Effector memory CD8-positive, alpha-beta T cell (primary cell): Measurements from ENCODE around the gene EGLN1.
"Not testable (repeated sequence)": the region's sequence is repeated elsewhere in the genome, so short reads cannot be mapped to it uniquely, and the experiment has no call there.

ENCODE experiments used
- ATAC-seq: fragments of 150-1000 bp; cut with Tn5 transposase; replicated peaks from 2 replicates; pipeline ENCODE4 v1.10.0; 2021; ENCODE audit warnings: mild to moderate bottlenecking, moderate library complexity
- DNase-seq, 3 experiments: peaks; one replicate each; pipeline ENCODE4 v3.0.0; 2021
- H3K27ac Mint-ChIP-seq, 2 donors: one replicate each; pipeline ENCODE4 v1.8.0; 2022; ENCODE audit warnings: mild to moderate bottlenecking in 2 of 2, mixed read lengths in 2 of 2, moderate library complexity in 2 of 2
- H3K27me3 Mint-ChIP-seq, 2 donors: one replicate each; pipeline ENCODE4 v1.8.0; 2022; ENCODE audit warnings: mixed read lengths in 2 of 2
- H3K36me3 Mint-ChIP-seq: one replicate; pipeline ENCODE4 v1.8.0; 2022; ENCODE audit warnings: mild to moderate bottlenecking, moderate library complexity, mixed read lengths; ENCODE audit not compliant: insufficient read depth
- H3K4me1 Mint-ChIP-seq, 2 donors: one replicate each; pipeline ENCODE4 v1.8.0; 2022; ENCODE audit warnings: low read depth in 2 of 2, mixed read lengths in 2 of 2
- H3K4me3 Mint-ChIP-seq, 2 donors: one replicate each; pipeline ENCODE4 v1.8.0; 2022; ENCODE audit warnings: mild to moderate bottlenecking in 2 of 2, mixed read lengths in 2 of 2, moderate library complexity in 2 of 2
- H3K9me3 Mint-ChIP-seq, 2 donors: one replicate each; pipeline ENCODE4 v1.8.0; 2022; ENCODE audit warnings: mixed read lengths in 2 of 2
- total RNA-seq, 9 experiments: gene quantifications; one replicate each; lab custom pipeline; 2026; lab: John Stamatoyannopoulos, UW

Gene EGLN1
- 5.7 to 15.2 (median 6.4) reads per million in 9 experiments for total RNA-seq

GRCh38 chr1:231421971-231422797, at the start of gene EGLN1:
Gene EGLN1 (minus strand): TSS chr1:231422287. CDS start chr1:231421888, 399 bp downstream.
- H3K36me3 Mint-ChIP-seq: no peaks in the 10 kb centered on the region
- DNase-seq (peak; percentile 68 to 74 (median 72)), ATAC-seq (peak; percentile 83)
- H3K4me3 Mint-ChIP-seq: peak within 1 kb of the TSS; percentile 81 to 84
- no peaks in the 10 kb centered on the region for H3K27me3 Mint-ChIP-seq
- peak within 1 kb of the TSS; percentile 47 to 66 for H3K27ac Mint-ChIP-seq
- H3K4me1 Mint-ChIP-seq: peaks cover 32 to 46% of the 10 kb centered on the region in 2 donors
- no peaks in the 10 kb centered on the region for H3K9me3 Mint-ChIP-seq

- H3K27me3 Mint-ChIP-seq: peaks cover 22 to 34% of the 10 kb centered on the region in 2 donors
- not testable (repeated sequence) for DNase-seq, H3K36me3 Mint-ChIP-seq, H3K27ac Mint-ChIP-seq, H3K9me3 Mint-ChIP-seq, H3K4me3 Mint-ChIP-seq, H3K4me1 Mint-ChIP-seq, ATAC-seq
Measured at GRCh38 chr1:231471500-231471899, 49.4 kb upstream of the EGLN1 start.

- ATAC-seq, H3K36me3 Mint-ChIP-seq, H3K4me3 Mint-ChIP-seq, H3K4me1 Mint-ChIP-seq, DNase-seq, H3K9me3 Mint-ChIP-seq, H3K27ac Mint-ChIP-seq: not testable (repeated sequence)
- H3K27me3 Mint-ChIP-seq: peaks cover 19 to 34% of the 10 kb centered on the region in 2 donors
Measured at GRCh38 chr1:231471027-231471426, 48.9 kb upstream of the EGLN1 start.

GRCh38 chr1:231467986-231468385, 45.9 kb upstream of the EGLN1 start:
- H3K36me3 Mint-ChIP-seq: no peaks in the 10 kb centered on the region
- no peak overlapping the region for H3K27ac Mint-ChIP-seq
- peaks cover 33 to 52% of the 10 kb centered on the region in 2 donors for H3K27me3 Mint-ChIP-seq
- no peaks in the 10 kb centered on the region for H3K4me1 Mint-ChIP-seq
- ATAC-seq (no peak), DNase-seq (no peak)
- no peak overlapping the region for H3K4me3 Mint-ChIP-seq
- H3K9me3 Mint-ChIP-seq: peaks cover 0 to 3% of the 10 kb centered on the region in 2 donors

- DNase-seq (no peak), ATAC-seq (no peak)
- Mint-ChIP-seq H3K36me3 (no peaks in the 10 kb centered on the region), H3K27me3 (peaks cover 50 to 70% of the 10 kb centered on the region in 2 donors), H3K27ac (no peak overlapping the region), H3K4me1 (peaks cover 4 to 12% of the 10 kb centered on the region in 2 donors), H3K4me3 (no peak overlapping the region), H3K9me3 (peaks cover 0 to 3% of the 10 kb centered on the region in 2 donors)
Measured at GRCh38 chr1:231465051-231465450, 43.0 kb upstream of the EGLN1 start.

GRCh38 chr1:231463541-231463940, 41.5 kb upstream of the EGLN1 start:
- Mint-ChIP-seq H3K4me3 (no peak overlapping the region), H3K4me1 (peaks cover 7 to 16% of the 10 kb centered on the region in 2 donors), H3K9me3 (peaks cover 0 to 3% of the 10 kb centered on the region in 2 donors), H3K27me3 (peaks cover 50 to 70% of the 10 kb centered on the region in 2 donors), H3K36me3 (no peaks in the 10 kb centered on the region), H3K27ac (no peak overlapping the region)
- ATAC-seq: no peak
- no peak for DNase-seq

- ATAC-seq (peak; percentile 99), DNase-seq (peak; percentile 61 to 74 (median 61))
- Mint-ChIP-seq H3K9me3 (peaks cover 0 to 3% of the 10 kb centered on the region in 2 donors), H3K36me3 (peaks cover 3% of the 10 kb centered on the region), H3K27ac (no peak overlapping the region), H3K4me3 (peak overlapping the region in 1 of 2 donors; percentile 35), H3K4me1 (peaks cover 7 to 16% of the 10 kb centered on the region in 2 donors), H3K27me3 (peaks cover 55 to 68% of the 10 kb centered on the region in 2 donors)
Measured at GRCh38 chr1:231460614-231461013, 38.5 kb upstream of the EGLN1 start.

GRCh38 chr1:231459438-231459837, 37.4 kb upstream of the EGLN1 start:
- Mint-ChIP-seq H3K4me1 (peaks cover 7 to 16% of the 10 kb centered on the region in 2 donors), H3K27me3 (peaks cover 64 to 69% of the 10 kb centered on the region in 2 donors)
- H3K36me3 Mint-ChIP-seq, DNase-seq, H3K4me3 Mint-ChIP-seq, ATAC-seq, H3K27ac Mint-ChIP-seq, H3K9me3 Mint-ChIP-seq: not testable (repeated sequence)

- peaks cover 61 to 62% of the 10 kb centered on the region in 2 donors for H3K27me3 Mint-ChIP-seq
- not testable (repeated sequence) for ATAC-seq, H3K9me3 Mint-ChIP-seq, H3K27ac Mint-ChIP-seq, H3K4me3 Mint-ChIP-seq, DNase-seq, H3K36me3 Mint-ChIP-seq
- peaks cover 7 to 16% of the 10 kb centered on the region in 2 donors for H3K4me1 Mint-ChIP-seq
Measured at GRCh38 chr1:231457956-231458355, 35.9 kb upstream of the EGLN1 start.

GRCh38 chr1:231454133-231454532, 32.0 kb upstream of the EGLN1 start:
- not testable (repeated sequence) for H3K36me3 Mint-ChIP-seq, DNase-seq, H3K4me1 Mint-ChIP-seq, H3K9me3 Mint-ChIP-seq, ATAC-seq, H3K4me3 Mint-ChIP-seq, H3K27ac Mint-ChIP-seq
- H3K27me3 Mint-ChIP-seq: peaks cover 76% of the 10 kb centered on the region in 2 donors

GRCh38 chr1:231446138-231446537, 24.1 kb upstream of the EGLN1 start:
- Mint-ChIP-seq H3K27me3 (peaks cover 76 to 83% of the 10 kb centered on the region in 2 donors), H3K9me3 (peaks cover 0 to 6% of the 10 kb centered on the region in 2 donors), H3K4me3 (no peak overlapping the region), H3K36me3 (no peaks in the 10 kb centered on the region), H3K27ac (no peak overlapping the region), H3K4me1 (no peaks in the 10 kb centered on the region)
- ATAC-seq: no peak
- no peak for DNase-seq

GRCh38 chr1:231444059-231444458, 22.0 kb upstream of the EGLN1 start:
- ATAC-seq (no peak), DNase-seq (no peak)
- Mint-ChIP-seq H3K4me3 (no peak overlapping the region), H3K27me3 (peaks cover 67 to 74% of the 10 kb centered on the region in 2 donors), H3K4me1 (no peaks in the 10 kb centered on the region), H3K36me3 (no peaks in the 10 kb centered on the region), H3K9me3 (peaks cover 0 to 6% of the 10 kb centered on the region in 2 donors), H3K27ac (no peak overlapping the region)

GRCh38 chr1:231443363-231443762, 21.3 kb upstream of the EGLN1 start:
- DNase-seq: no peak
- peaks cover 68 to 71% of the 10 kb centered on the region in 2 donors for H3K27me3 Mint-ChIP-seq
- no peaks in the 10 kb centered on the region for H3K36me3 Mint-ChIP-seq
- no peaks in the 10 kb centered on the region for H3K4me1 Mint-ChIP-seq
- no peak overlapping the region for H3K4me3 Mint-ChIP-seq
- no peak for ATAC-seq
- no peak overlapping the region for H3K27ac Mint-ChIP-seq
- H3K9me3 Mint-ChIP-seq: peaks cover 0 to 6% of the 10 kb centered on the region in 2 donors

GRCh38 chr1:231442735-231443134, 20.6 kb upstream of the EGLN1 start:
- H3K27me3 Mint-ChIP-seq: peaks cover 68 to 71% of the 10 kb centered on the region in 2 donors
- no peak overlapping the region for H3K4me3 Mint-ChIP-seq
- peaks cover 0 to 6% of the 10 kb centered on the region in 2 donors for H3K9me3 Mint-ChIP-seq
- no peak for DNase-seq
- H3K4me1 Mint-ChIP-seq: no peaks in the 10 kb centered on the region
- no peak for ATAC-seq
- no peaks in the 10 kb centered on the region for H3K36me3 Mint-ChIP-seq
- H3K27ac Mint-ChIP-seq: no peak overlapping the region
